Suprapubic skin (tissue), 4 donors: ENCODE data around the gene RPN2. TPM values are rescaled to one million over a fixed set of nuclear protein-coding genes. Genes with fewer than 3 reads are reported as not detected.

ENCODE experiments used
- DNase-seq, 2 donors: peaks; one replicate each; pipeline ENCODE4 v3.0.0-alpha.2; 2019; ENCODE audit warnings: low spot score in 2 of 2
- H3K27ac ChIP-seq: fragments of 200-600 bp; sonication (generic); one replicate; pipeline ENCODE4 v1.5.1; 2019
- H3K27me3 ChIP-seq: fragments of 200-600 bp; sonication (generic); one replicate; pipeline ENCODE4 v1.5.1; 2019
- H3K36me3 ChIP-seq: fragments of 200-600 bp; sonication (generic); one replicate; pipeline ENCODE4 v1.5.1; 2019
- H3K4me1 ChIP-seq: fragments of 200-600 bp; sonication (generic); one replicate; pipeline ENCODE4 v1.5.1; 2019
- H3K4me3 ChIP-seq: fragments of 200-600 bp; sonication (generic); one replicate; pipeline ENCODE4 v1.5.1; 2019; ENCODE audit warnings: mild to moderate bottlenecking
- H3K9me3 ChIP-seq: fragments of 200-600 bp; sonication (generic); one replicate; pipeline ENCODE4 v1.5.1; 2019
- CTCF ChIP-seq, 2 donors: fragments of 200-600 bp in 1 of 2; fragments of 450-650 bp in 1 of 2; sonication (generic) in 1 of 2; IDR thresholded peaks; one replicate each; pipeline ENCODE4 v1.5.1; 2016 to 2019; ENCODE audit warnings: antibody characterized with exemption in 2 of 2, mild to moderate bottlenecking in 1 of 2, moderate library complexity in 1 of 2
- EP300 ChIP-seq: sonication (generic); formaldehyde crosslinking; IDR thresholded peaks from one replicate; pipeline ENCODE4 v1.6.1; 2017; ENCODE audit warnings: antibody characterized with exemption
- POLR2A ChIP-seq, 2 donors: fragments of 450-650 bp; IDR thresholded peaks; one replicate each; pipeline ENCODE4 v1.6.1; 2017; ENCODE audit warnings: antibody characterized with exemption in 2 of 2, mild to moderate bottlenecking in 2 of 2, moderate library complexity in 2 of 2
- POLR2AphosphoS5 ChIP-seq, 3 donors: sonication (generic); formaldehyde crosslinking; IDR thresholded peaks; one replicate each; pipeline ENCODE4 v1.6.1; 2017; ENCODE audit warnings: antibody characterized with exemption in 3 of 3
- WGBS: methylation state at CpG from one replicate; pipeline ENCODE4 v1.1.5; 2018; 5-methylcytosine and 5-hydroxymethylcytosine counted together
- total RNA-seq, 4 donors: library from RNA; depleted of rRNA; stranded (reverse); fragments of >200 nt; gene quantifications; one replicate each; pipeline ENCODE4 v1.1.0, GENCODE V29; 2016

The RPN2 gene
- total RNA-seq, 4 donors from 2014 or later = 71.9 to 138 (median 132) TPM

- Histone ChIP-seq H3K27ac (no peak overlapping the region), H3K9me3 (no peaks in the 10 kb centered on the region), H3K4me3 (no peak overlapping the region), H3K36me3 (peaks cover 95% of the 10 kb centered on the region), H3K27me3 (no peaks in the 10 kb centered on the region), H3K4me1 (peaks cover 6% of the 10 kb centered on the region)
- WGBS = 71% methylated on average over 4 of the region's 4 CpGs
- peak in 1 of 2 donors; percentile 29 for DNase-seq
- no peak for TF ChIP-seq EP300
- TF ChIP-seq POLR2AphosphoS5 (IDR thresholded peaks at IDR 0.05) = no peak
- TF ChIP-seq CTCF (IDR thresholded peaks at IDR 0.05) = no peak
- TF ChIP-seq POLR2A (IDR thresholded peaks at IDR 0.05) = no peak
These were observed 57.3 kb downstream of the RPN2 start for GRCh38 chr20:37236462-37236861.

- Histone ChIP-seq H3K27ac (no peak overlapping the region), H3K4me1 (peaks cover 6% of the 10 kb centered on the region), H3K4me3 (no peak overlapping the region), H3K36me3 (peaks cover 95% of the 10 kb centered on the region), H3K9me3 (no peaks in the 10 kb centered on the region), H3K27me3 (no peaks in the 10 kb centered on the region)
- DNase-seq = peak; percentile 29 to 38
- TF ChIP-seq POLR2AphosphoS5 (IDR thresholded peaks at IDR 0.05) (no peak), EP300 (no peak), POLR2A (IDR thresholded peaks at IDR 0.05) (no peak), CTCF (IDR thresholded peaks at IDR 0.05) (no peak)
- WGBS = 93% methylated on average over 5 of the region's 5 CpGs
These were observed 58.5 kb downstream of the RPN2 start for GRCh38 chr20:37237656-37238055.

- peaks cover 6% of the 10 kb centered on the region for H3K4me1 ChIP-seq
- TF ChIP-seq CTCF (IDR thresholded peaks at IDR 0.05) (no peak), EP300 (no peak), POLR2AphosphoS5 (IDR thresholded peaks at IDR 0.05) (no peak), POLR2A (IDR thresholded peaks at IDR 0.05) (no peak)
- peaks cover 95% of the 10 kb centered on the region for H3K36me3 ChIP-seq
- H3K9me3 ChIP-seq = no peaks in the 10 kb centered on the region
- no peaks in the 10 kb centered on the region for H3K27me3 ChIP-seq
- no peak overlapping the region for H3K4me3 ChIP-seq
- 93% methylated on average over 6 of the region's 6 CpGs for WGBS
- peak in 1 of 2 donors; percentile 16 for DNase-seq
- H3K27ac ChIP-seq = no peak overlapping the region
These were observed 59.3 kb downstream of the RPN2 start for GRCh38 chr20:37238426-37238825.

GRCh38 chr20:37238935-37239451 is 59.9 kb downstream of the RPN2 start:
- Histone ChIP-seq H3K27ac (no peak overlapping the region), H3K36me3 (peaks cover 92% of the 10 kb centered on the region), H3K4me1 (peaks cover 6% of the 10 kb centered on the region), H3K9me3 (no peaks in the 10 kb centered on the region), H3K4me3 (no peak overlapping the region), H3K27me3 (no peaks in the 10 kb centered on the region)
- peak in 1 of 2 donors; percentile 14 for DNase-seq
- TF ChIP-seq CTCF (IDR thresholded peaks at IDR 0.05) (no peak), POLR2AphosphoS5 (IDR thresholded peaks at IDR 0.05) (no peak), EP300 (no peak), POLR2A (IDR thresholded peaks at IDR 0.05) (no peak)
- 71% methylated on average over 1 of the region's 1 CpG for WGBS

GRCh38 chr20:37240337-37241067 is 61.4 kb downstream of the RPN2 start:
- no peak overlapping the region for H3K4me3 ChIP-seq
- peaks cover 6% of the 10 kb centered on the region for H3K4me1 ChIP-seq
- no peaks in the 10 kb centered on the region for H3K27me3 ChIP-seq
- no peaks in the 10 kb centered on the region for H3K9me3 ChIP-seq
- WGBS = 65% methylated on average over 3 of the region's 3 CpGs
- no peak for TF ChIP-seq EP300
- no peak for TF ChIP-seq POLR2AphosphoS5 (IDR thresholded peaks at IDR 0.05)
- no peak for TF ChIP-seq POLR2A (IDR thresholded peaks at IDR 0.05)
- no peak for TF ChIP-seq CTCF (IDR thresholded peaks at IDR 0.05)
- peaks cover 84% of the 10 kb centered on the region for H3K36me3 ChIP-seq
- H3K27ac ChIP-seq = no peak overlapping the region
- peak in 1 of 2 donors; percentile 20 for DNase-seq
